ENCODE data around the gene NEK8. TPM values are rescaled to one million over a fixed set of nuclear protein-coding genes. Genes with fewer than 3 reads are reported as not detected.

The NEK8 gene
- total RNA-seq, 1 experiment from 2014 or later: 3.4 TPM

- DNase-seq (ENCODE audit: low read depth): no peak
Observed at GRCh38 chr17:28744972-28745785, 16.6 kb downstream of the NEK8 start.

GRCh38 chr17:28745786-28746411, 17.3 kb downstream of the NEK8 start:
- DNase-seq (ENCODE audit: low read depth): no peak

- DNase-seq (ENCODE audit: low read depth): peak; percentile 95
Observed at GRCh38 chr17:28746611-28747050, 18.0 kb downstream of the NEK8 start.

- DNase-seq (ENCODE audit: low read depth): no peak
Observed at GRCh38 chr17:28747051-28747691, 18.6 kb downstream of the NEK8 start.

- no peak for DNase-seq (ENCODE audit: low read depth)
Observed at GRCh38 chr17:28747801-28748750, 19.5 kb downstream of the NEK8 start.

GRCh38 chr17:28748852-28749515, 20.4 kb downstream of the NEK8 start:
- no peak for DNase-seq (ENCODE audit: low read depth)

- DNase-seq (ENCODE audit: low read depth): no peak
Observed at GRCh38 chr17:28749516-28750177, 21.1 kb downstream of the NEK8 start.

GRCh38 chr17:28750178-28751047, 21.8 kb downstream of the NEK8 start:
- DNase-seq (ENCODE audit: low read depth): peak; percentile 86

- no peak for DNase-seq (ENCODE audit: low read depth)
Observed at GRCh38 chr17:28751600-28752366, 23.2 kb downstream of the NEK8 start.

GRCh38 chr17:28755486-28755885, 26.9 kb downstream of the NEK8 start:
- DNase-seq (ENCODE audit: low read depth): peak; percentile 61

GRCh38 chr17:28756049-28756804, 27.6 kb downstream of the NEK8 start:
- DNase-seq (ENCODE audit: low read depth): no peak

GRCh38 chr17:28758411-28759121, 30.0 kb downstream of the NEK8 start:
- no peak for DNase-seq (ENCODE audit: low read depth)

- no peak for DNase-seq (ENCODE audit: low read depth)
Observed at GRCh38 chr17:28759256-28759865, 30.8 kb downstream of the NEK8 start.

- no peak for DNase-seq (ENCODE audit: low read depth)
Observed at GRCh38 chr17:28760601-28761562, 32.3 kb downstream of the NEK8 start.

- no peak for DNase-seq (ENCODE audit: low read depth)
Observed at GRCh38 chr17:28763137-28763799, 34.7 kb downstream of the NEK8 start.

All from LHCN-M2 (cell line).